ENCODE results near the gene TIAM1. TPM values are rescaled to one million over a fixed set of nuclear protein-coding genes. Genes with fewer than 3 reads are reported as not detected.

The TIAM1 gene
- total RNA-seq, 3 donors from 2014 or later: 6.2 to 11.6 (median 10.4) TPM

- TF ChIP-seq CTCF (IDR thresholded peaks at IDR 0.05): no peak
- Histone ChIP-seq H3K36me3 (ENCODE audit: low read depth) (no peaks in the 10 kb centered on the region), H3K4me1 (ENCODE audit: low read depth) (no peaks in the 10 kb centered on the region), H3K9me3 (peaks cover 15% of the 10 kb centered on the region), H3K4me3 (no peak overlapping the region)
- intact Hi-C loops (cut with DNase I, micrococcal nuclease): no loop called here
- DNase-seq (no peak), ATAC-seq (no peak)
Observed at GRCh38 chr21:31156169-31156568, 187.9 kb downstream of the TIAM1 start.

GRCh38 chr21:31151156-31152045 lies 192.7 kb downstream of the TIAM1 start:
- Histone ChIP-seq H3K4me3 (no peak overlapping the region), H3K36me3 (ENCODE audit: low read depth) (no peaks in the 10 kb centered on the region), H3K9me3 (peaks cover 7% of the 10 kb centered on the region), H3K4me1 (ENCODE audit: low read depth) (no peaks in the 10 kb centered on the region)
- no peak for TF ChIP-seq CTCF (IDR thresholded peaks at IDR 0.05)
- ATAC-seq: no peak
- intact Hi-C loops (cut with DNase I, micrococcal nuclease): no loop called here
- DNase-seq: no peak

GRCh38 chr21:31145274-31145673 lies 198.8 kb downstream of the TIAM1 start:
- no peaks in the 10 kb centered on the region for H3K9me3 ChIP-seq
- intact Hi-C loops (cut with DNase I, micrococcal nuclease): no loop called here
- no peak for DNase-seq
- no peaks in the 10 kb centered on the region for H3K36me3 ChIP-seq (ENCODE audit: low read depth)
- H3K4me3 ChIP-seq: no peak overlapping the region
- no peaks in the 10 kb centered on the region for H3K4me1 ChIP-seq (ENCODE audit: low read depth)
- no peak for ATAC-seq
- TF ChIP-seq CTCF (IDR thresholded peaks at IDR 0.05): no peak

- DNase-seq (no peak), ATAC-seq (no peak)
- intact Hi-C loops (cut with DNase I, micrococcal nuclease): no loop called here
- Histone ChIP-seq H3K36me3 (ENCODE audit: low read depth) (no peaks in the 10 kb centered on the region), H3K9me3 (no peaks in the 10 kb centered on the region), H3K4me1 (ENCODE audit: low read depth) (no peaks in the 10 kb centered on the region), H3K4me3 (no peak overlapping the region)
- no peak for TF ChIP-seq CTCF (IDR thresholded peaks at IDR 0.05)
Observed at GRCh38 chr21:31143036-31143435, 201.0 kb downstream of the TIAM1 start.

GRCh38 chr21:31142600-31142999 lies 201.5 kb downstream of the TIAM1 start:
- no peaks in the 10 kb centered on the region for H3K36me3 ChIP-seq (ENCODE audit: low read depth)
- no peaks in the 10 kb centered on the region for H3K9me3 ChIP-seq
- no peak for DNase-seq
- intact Hi-C loops (cut with DNase I, micrococcal nuclease): no loop called here
- no peak for ATAC-seq
- no peak for TF ChIP-seq CTCF (IDR thresholded peaks at IDR 0.05)
- no peaks in the 10 kb centered on the region for H3K4me1 ChIP-seq (ENCODE audit: low read depth)
- H3K4me3 ChIP-seq: no peak overlapping the region

All from mucosa of descending colon (tissue), 3 donors.